ENCODE measurements around the gene TOP1.

The TOP1 gene

GRCh38 chr20:41170386-41171105, 141.9 kb downstream of the TOP1 start:
- DNase-seq: peak; percentile 1

- DNase-seq: no peak
Measured at GRCh38 chr20:41171736-41172295, 143.2 kb downstream of the TOP1 start.

- peak; percentile 0 for DNase-seq
Measured at GRCh38 chr20:41172296-41173140, 143.9 kb downstream of the TOP1 start.

GRCh38 chr20:41173161-41173721, 144.6 kb downstream of the TOP1 start:
- DNase-seq: peak; percentile 68

- peak; percentile 0 for DNase-seq
Measured at GRCh38 chr20:41173791-41174341, 145.2 kb downstream of the TOP1 start.
